GM18873 (cell line): ENCODE data around the gene KCNK5.

Source experiments
- ATAC-seq: cut with Tn5 transposase; IDR thresholded peaks from one replicate; pipeline ENCODE4 v1.9.1; 2021; ENCODE audit warnings: mild to moderate bottlenecking, moderate library complexity, moderate number of reproducible peaks; ENCODE audit not compliant: unreplicated experiment, low FRiP score

KCNK5 gene

GRCh38 chr6:39144481-39145173 lies 84.6 kb downstream of the KCNK5 start:
- no peak for ATAC-seq

- no peak for ATAC-seq
Observed at GRCh38 chr6:39143238-39143930, 85.9 kb downstream of the KCNK5 start.

- no peak for ATAC-seq
Observed at GRCh38 chr6:39140556-39141167, 88.6 kb downstream of the KCNK5 start.
